HepG2 (cell line): ENCODE data around the gene TNFSF13. TPM values are rescaled to one million over a fixed set of nuclear protein-coding genes. Genes with fewer than 3 reads are reported as not detected.

Experiments
- ARNT2 ChIP-seq: sonication (generic); formaldehyde crosslinking; IDR thresholded peaks from 2 replicates; pipeline ENCODE4 v1.8.0; 2022; ENCODE audit warnings: mild to moderate bottlenecking, low read depth, missing genetic modification reagents, moderate library complexity
- ASH2L ChIP-seq: fragments of 300-600, 200-600 bp; sonication (generic); IDR thresholded peaks from 2 replicates; pipeline ENCODE4 v1.7.0; 2017; ENCODE audit warnings: low read depth, mild to moderate bottlenecking, moderate library complexity, mixed read lengths, low read length; ENCODE audit not compliant: insufficient read length
- HES4 ChIP-seq: sonication (generic); formaldehyde crosslinking; IDR thresholded peaks from 2 replicates; pipeline ENCODE4 v1.9.0; 2021; ENCODE audit warnings: mild to moderate bottlenecking, missing genetic modification reagents, borderline replicate concordance
- ISL2 ChIP-seq: sonication (generic); formaldehyde crosslinking; IDR thresholded peaks from 2 replicates; pipeline ENCODE4 v1.5.0; 2020; ENCODE audit warnings: missing genetic modification reagents
- KDM2A ChIP-seq: sonication (generic); formaldehyde crosslinking; IDR thresholded peaks from 2 replicates; pipeline ENCODE4 v1.4.0; 2020; ENCODE audit warnings: low read depth, missing genetic modification reagents, borderline replicate concordance
- MEIS1 ChIP-seq: sonication (generic); formaldehyde crosslinking; IDR thresholded peaks from 2 replicates; pipeline ENCODE4 v1.9.0; 2021; ENCODE audit warnings: mild to moderate bottlenecking, missing genetic modification reagents, moderate library complexity, borderline replicate concordance
- NR2F6 ChIP-seq, 2 experiments: IDR thresholded peaks; 2 replicates each; pipeline ENCODE4 v1.6.1; 2016; ENCODE audit warnings: antibody characterized with exemption in 1 of 2, mild to moderate bottlenecking in 1 of 2
- SSRP1 ChIP-seq: IDR thresholded peaks from 2 replicates; pipeline ENCODE4 v1.6.1; 2016; ENCODE audit warnings: control low read depth
- TCF7L2 ChIP-seq: IDR thresholded peaks from 2 replicates; pipeline ENCODE4 v1.6.1; 2011; ENCODE audit warnings: mild to moderate bottlenecking, low read depth, low read length, moderate library complexity
- ZBTB20 ChIP-seq: sonication (generic); formaldehyde crosslinking; IDR thresholded peaks from 2 replicates; pipeline ENCODE4 v1.8.1; 2023; ENCODE audit warnings: missing genetic modification reagents, low read depth, mild to moderate bottlenecking, borderline replicate concordance
- ZBTB38 ChIP-seq: sonication (generic); formaldehyde crosslinking; IDR thresholded peaks from 2 replicates; pipeline ENCODE4 v1.5.1; 2020; ENCODE audit warnings: mild to moderate bottlenecking, missing genetic modification reagents
- ZFX ChIP-seq: sonication (generic); formaldehyde crosslinking; IDR thresholded peaks from 2 replicates; pipeline ENCODE4 v1.4.0; 2020; ENCODE audit warnings: mild to moderate bottlenecking, low read depth, missing genetic modification reagents, moderate library complexity
- ZMAT3 ChIP-seq: sonication (generic); formaldehyde crosslinking; conservative IDR thresholded peaks from 2 replicates; pipeline ENCODE4 v1.7.0; 2021; ENCODE audit warnings: missing genetic modification reagents
- ZNF441 ChIP-seq: sonication (generic); formaldehyde crosslinking; IDR thresholded peaks from 2 replicates; pipeline ENCODE4 v1.7.0; 2021; ENCODE audit warnings: missing genetic modification reagents, borderline replicate concordance
- ZNF772 ChIP-seq: sonication (generic); formaldehyde crosslinking; IDR thresholded peaks from 2 replicates; pipeline ENCODE4 v1.5.0; 2020; ENCODE audit warnings: mild to moderate bottlenecking, missing genetic modification reagents
- ZNF792 ChIP-seq: IDR thresholded peaks from 2 replicates; pipeline ENCODE4 v1.6.1; 2016
- ZNF883 ChIP-seq: sonication (generic); formaldehyde crosslinking; IDR thresholded peaks from 2 replicates; pipeline ENCODE4 v1.5.1; 2020; ENCODE audit warnings: mild to moderate bottlenecking, missing genetic modification reagents; ENCODE audit errors: not compliant biosample characterization
- polyA plus RNA-seq, 8 experiments: library from polyadenylated mRNA; depleted of rRNA in 3 of 8; stranded (reverse) in 7 of 8; unstranded in 1 of 8; fragments of >200 nt; fragmentation: Illumina TruSeq in 4 of 8; extraction: Trizol in 4 of 8; gene quantifications; 2 replicates each; pipeline versions ENCODE4 v1.2.1 to v1.2.3, GENCODE V29; 2011 to 2016; ENCODE audit warnings: low read depth in 4 of 8, missing spikeins in 1 of 8, mixed read lengths in 1 of 8; ENCODE audit not compliant: insufficient read depth in 1 of 8
- total RNA-seq, 5 experiments: library from RNA; depleted of rRNA; stranded (reverse); fragments of >200 nt; fragmentation: Illumina TruSeq; extraction: Trizol; gene quantifications; 2 replicates each; pipeline ENCODE4 v1.2.3, GENCODE V29; 2016; ENCODE audit warnings: low read depth in 1 of 5
- TF ChIP-seq, protein P1 (sequence below): sonication (generic); formaldehyde crosslinking; IDR thresholded peaks from 2 replicates; pipeline ENCODE4 v1.4.0; 2020; ENCODE audit warnings: missing genetic modification reagents
- TF ChIP-seq, protein P2 (sequence below): sonication (generic); formaldehyde crosslinking; IDR thresholded peaks from 2 replicates; pipeline ENCODE4 v1.4.0; 2020; ENCODE audit warnings: missing genetic modification reagents
- TF ChIP-seq, protein P3 (sequence below): IDR thresholded peaks from 2 replicates; pipeline ENCODE4 v1.6.1; 2016; ENCODE audit warnings: low read depth, control low read depth
- TF ChIP-seq, protein P4 (sequence below): sonication (generic); formaldehyde crosslinking; IDR thresholded peaks from 2 replicates; pipeline ENCODE4 v1.8.1; 2022; ENCODE audit warnings: mild to moderate bottlenecking, missing genetic modification reagents
- TF ChIP-seq, protein P5 (sequence below), 2 experiments: fragments of 450-650 bp in 1 of 2; sonication (generic) in 1 of 2; formaldehyde crosslinking; IDR thresholded peaks; 2 replicates each; pipeline versions ENCODE4 v1.5.0 to v1.8.0; 2020 to 2022; ENCODE audit warnings: mild to moderate bottlenecking in 1 of 2, missing genetic modification reagents in 1 of 2

TNFSF13 gene
- total and polyA plus RNA-seq, 2 of the 13 experiments (the other 11 are each of a cell fraction or from before 2014, with no cell fraction given): 2.5 to 3.3 TPM

DNA sequence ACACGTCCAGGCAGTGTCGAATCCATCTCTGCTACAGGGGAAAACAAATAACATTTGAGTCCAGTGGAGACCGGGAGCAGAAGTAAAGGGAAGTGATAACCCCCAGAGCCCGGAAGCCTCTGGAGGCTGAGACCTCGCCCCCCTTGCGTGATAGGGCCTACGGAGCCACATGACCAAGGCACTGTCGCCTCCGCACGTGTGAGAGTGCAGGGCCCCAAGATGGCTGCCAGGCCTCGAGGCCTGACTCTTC lies 13.7 kb downstream of the TNFSF13 start (continued):
- TF ChIP-seq, protein P1, sequence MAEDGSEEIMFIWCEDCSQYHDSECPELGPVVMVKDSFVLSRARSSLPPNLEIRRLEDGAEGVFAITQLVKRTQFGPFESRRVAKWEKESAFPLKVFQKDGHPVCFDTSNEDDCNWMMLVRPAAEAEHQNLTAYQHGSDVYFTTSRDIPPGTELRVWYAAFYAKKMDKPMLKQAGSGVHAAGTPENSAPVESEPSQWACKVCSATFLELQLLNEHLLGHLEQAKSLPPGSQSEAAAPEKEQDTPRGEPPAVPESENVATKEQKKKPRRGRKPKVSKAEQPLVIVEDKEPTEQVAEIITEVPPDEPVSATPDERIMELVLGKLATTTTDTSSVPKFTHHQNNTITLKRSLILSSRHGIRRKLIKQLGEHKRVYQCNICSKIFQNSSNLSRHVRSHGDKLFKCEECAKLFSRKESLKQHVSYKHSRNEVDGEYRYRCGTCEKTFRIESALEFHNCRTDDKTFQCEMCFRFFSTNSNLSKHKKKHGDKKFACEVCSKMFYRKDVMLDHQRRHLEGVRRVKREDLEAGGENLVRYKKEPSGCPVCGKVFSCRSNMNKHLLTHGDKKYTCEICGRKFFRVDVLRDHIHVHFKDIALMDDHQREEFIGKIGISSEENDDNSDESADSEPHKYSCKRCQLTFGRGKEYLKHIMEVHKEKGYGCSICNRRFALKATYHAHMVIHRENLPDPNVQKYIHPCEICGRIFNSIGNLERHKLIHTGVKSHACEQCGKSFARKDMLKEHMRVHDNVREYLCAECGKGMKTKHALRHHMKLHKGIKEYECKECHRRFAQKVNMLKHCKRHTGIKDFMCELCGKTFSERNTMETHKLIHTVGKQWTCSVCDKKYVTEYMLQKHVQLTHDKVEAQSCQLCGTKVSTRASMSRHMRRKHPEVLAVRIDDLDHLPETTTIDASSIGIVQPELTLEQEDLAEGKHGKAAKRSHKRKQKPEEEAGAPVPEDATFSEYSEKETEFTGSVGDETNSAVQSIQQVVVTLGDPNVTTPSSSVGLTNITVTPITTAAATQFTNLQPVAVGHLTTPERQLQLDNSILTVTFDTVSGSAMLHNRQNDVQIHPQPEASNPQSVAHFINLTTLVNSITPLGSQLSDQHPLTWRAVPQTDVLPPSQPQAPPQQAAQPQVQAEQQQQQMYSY: no peak
- TF ChIP-seq ASH2L (no peak), ZNF792 (no peak), TCF7L2 (no peak), ZBTB20 (CRISPR knock-in tag) (peak; percentile 56), NR2F6 (IDR thresholded peaks at IDR 0.05) (no peak), NR2F6 (CRISPR knock-in tag; IDR thresholded peaks at IDR 0.05) (peak; percentile 66; the same call in 1 of the 2 replicates), ZBTB38 (0 out of 2 replicates have a peak, but pooled peaks have one; percentile 19), ZNF883 (CRISPR knock-in tag) (no peak), HES4 (CRISPR knock-in tag) (peak; percentile 8; the same call in 1 of the 2 replicates), ZMAT3 (CRISPR knock-in tag) (no peak), KDM2A (peak; percentile 97; the same call in 1 of the 2 replicates), ZFX (CRISPR knock-in tag) (peak; percentile 97), ARNT2 (peak; percentile 69; the same call in 1 of the 2 replicates), MEIS1 (CRISPR knock-in tag) (no peak), ZNF772 (CRISPR knock-in tag) (no peak; the same call in 1 of the 2 replicates), SSRP1 (no peak; the same call in 1 of the 2 replicates), ZNF441 (CRISPR knock-in tag) (peak; percentile 24; the same call in 1 of the 2 replicates), ISL2 (CRISPR knock-in tag) (no peak)
- TF ChIP-seq, protein P2, sequence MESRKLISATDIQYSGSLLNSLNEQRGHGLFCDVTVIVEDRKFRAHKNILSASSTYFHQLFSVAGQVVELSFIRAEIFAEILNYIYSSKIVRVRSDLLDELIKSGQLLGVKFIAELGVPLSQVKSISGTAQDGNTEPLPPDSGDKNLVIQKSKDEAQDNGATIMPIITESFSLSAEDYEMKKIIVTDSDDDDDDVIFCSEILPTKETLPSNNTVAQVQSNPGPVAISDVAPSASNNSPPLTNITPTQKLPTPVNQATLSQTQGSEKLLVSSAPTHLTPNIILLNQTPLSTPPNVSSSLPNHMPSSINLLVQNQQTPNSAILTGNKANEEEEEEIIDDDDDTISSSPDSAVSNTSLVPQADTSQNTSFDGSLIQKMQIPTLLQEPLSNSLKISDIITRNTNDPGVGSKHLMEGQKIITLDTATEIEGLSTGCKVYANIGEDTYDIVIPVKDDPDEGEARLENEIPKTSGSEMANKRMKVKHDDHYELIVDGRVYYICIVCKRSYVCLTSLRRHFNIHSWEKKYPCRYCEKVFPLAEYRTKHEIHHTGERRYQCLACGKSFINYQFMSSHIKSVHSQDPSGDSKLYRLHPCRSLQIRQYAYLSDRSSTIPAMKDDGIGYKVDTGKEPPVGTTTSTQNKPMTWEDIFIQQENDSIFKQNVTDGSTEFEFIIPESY (CRISPR knock-in tag): no peak
- TF ChIP-seq, protein P3, sequence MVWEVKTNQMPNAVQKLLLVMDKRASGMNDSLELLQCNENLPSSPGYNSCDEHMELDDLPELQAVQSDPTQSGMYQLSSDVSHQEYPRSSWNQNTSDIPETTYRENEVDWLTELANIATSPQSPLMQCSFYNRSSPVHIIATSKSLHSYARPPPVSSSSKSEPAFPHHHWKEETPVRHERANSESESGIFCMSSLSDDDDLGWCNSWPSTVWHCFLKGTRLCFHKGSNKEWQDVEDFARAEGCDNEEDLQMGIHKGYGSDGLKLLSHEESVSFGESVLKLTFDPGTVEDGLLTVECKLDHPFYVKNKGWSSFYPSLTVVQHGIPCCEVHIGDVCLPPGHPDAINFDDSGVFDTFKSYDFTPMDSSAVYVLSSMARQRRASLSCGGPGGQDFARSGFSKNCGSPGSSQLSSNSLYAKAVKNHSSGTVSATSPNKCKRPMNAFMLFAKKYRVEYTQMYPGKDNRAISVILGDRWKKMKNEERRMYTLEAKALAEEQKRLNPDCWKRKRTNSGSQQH: peak; percentile 85; the same call in 1 of the 2 replicates
- TF ChIP-seq, protein P4, sequence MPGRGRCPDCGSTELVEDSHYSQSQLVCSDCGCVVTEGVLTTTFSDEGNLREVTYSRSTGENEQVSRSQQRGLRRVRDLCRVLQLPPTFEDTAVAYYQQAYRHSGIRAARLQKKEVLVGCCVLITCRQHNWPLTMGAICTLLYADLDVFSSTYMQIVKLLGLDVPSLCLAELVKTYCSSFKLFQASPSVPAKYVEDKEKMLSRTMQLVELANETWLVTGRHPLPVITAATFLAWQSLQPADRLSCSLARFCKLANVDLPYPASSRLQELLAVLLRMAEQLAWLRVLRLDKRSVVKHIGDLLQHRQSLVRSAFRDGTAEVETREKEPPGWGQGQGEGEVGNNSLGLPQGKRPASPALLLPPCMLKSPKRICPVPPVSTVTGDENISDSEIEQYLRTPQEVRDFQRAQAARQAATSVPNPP (CRISPR knock-in tag): 0 out of 2 replicates have a peak, but pooled peaks have one; percentile 24
- TF ChIP-seq, protein P5, sequence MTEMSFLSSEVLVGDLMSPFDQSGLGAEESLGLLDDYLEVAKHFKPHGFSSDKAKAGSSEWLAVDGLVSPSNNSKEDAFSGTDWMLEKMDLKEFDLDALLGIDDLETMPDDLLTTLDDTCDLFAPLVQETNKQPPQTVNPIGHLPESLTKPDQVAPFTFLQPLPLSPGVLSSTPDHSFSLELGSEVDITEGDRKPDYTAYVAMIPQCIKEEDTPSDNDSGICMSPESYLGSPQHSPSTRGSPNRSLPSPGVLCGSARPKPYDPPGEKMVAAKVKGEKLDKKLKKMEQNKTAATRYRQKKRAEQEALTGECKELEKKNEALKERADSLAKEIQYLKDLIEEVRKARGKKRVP (CRISPR knock-in tag; IDR thresholded peaks at IDR 0.05): no peak
